WTC11 (cell line): ENCODE results near the gene TMEM130. TPM values are rescaled to one million over a fixed set of nuclear protein-coding genes. Genes with fewer than 3 reads are reported as not detected.

Experiments
- ATAC-seq: fragments of 200-7000 bp; cut with Tn5 transposase; 2 replicates; pipeline ENCODE4 v1.10.0; 2021; ENCODE audit warnings: mild to moderate bottlenecking, moderate library complexity
- Bru-seq: library from RNA; stranded (reverse); fragments of 400-500 nt; gene quantifications from one replicate; lab custom pipeline; 2021; lab: Mats Ljungman, UMichigan
- CTCF ChIA-PET: fragments of 300-600 bp; sonication (Branson Sonifier 250); formaldehyde crosslinking; loops from one replicate; lab custom pipeline; 2021; ENCODE audit warnings: antibody characterized with exemption; lab: Charles Lee
- POLR2A ChIA-PET: fragments of 350-600 bp; sonication (Branson Sonifier 250); formaldehyde crosslinking; loops from one replicate; lab custom pipeline; 2021; ENCODE audit warnings: antibody characterized with exemption; lab: Charles Lee
- DNase-seq: peaks from one replicate; pipeline ENCODE4 v3.0.0; 2021; ENCODE audit warnings: low spot score
- H3K27ac Mint-ChIP-seq: 2 replicates; pipeline ENCODE4 v1.8.0; 2021; ENCODE audit warnings: mixed read lengths
- H3K27me3 Mint-ChIP-seq: 2 replicates; pipeline ENCODE4 v1.8.0; 2021; ENCODE audit warnings: low read depth, mild to moderate bottlenecking, moderate library complexity, mixed read lengths
- H3K36me3 Mint-ChIP-seq: 2 replicates; pipeline ENCODE4 v1.8.0; 2021; ENCODE audit warnings: mixed read lengths
- H3K4me1 Mint-ChIP-seq: 2 replicates; pipeline ENCODE4 v1.8.0; 2022; ENCODE audit warnings: mixed read lengths
- H3K4me3 Mint-ChIP-seq: 2 replicates; pipeline ENCODE4 v1.8.0; 2021; ENCODE audit warnings: mild to moderate bottlenecking, moderate library complexity, mixed read lengths
- H3K9me3 Mint-ChIP-seq: 2 replicates; pipeline ENCODE4 v1.8.0; 2021; ENCODE audit warnings: mixed read lengths
- CREB1 ChIP-seq: sonication (generic); formaldehyde crosslinking; IDR thresholded peaks from 2 replicates; pipeline ENCODE4 v1.8.0; 2023; ENCODE audit warnings: mild to moderate bottlenecking, missing genetic modification reagents
- CREM ChIP-seq: sonication (generic); formaldehyde crosslinking; IDR thresholded peaks from 2 replicates; pipeline ENCODE4 v1.8.1; 2022; ENCODE audit warnings: mild to moderate bottlenecking, missing genetic modification reagents, moderate library complexity
- ELF4 ChIP-seq: sonication (generic); formaldehyde crosslinking; IDR thresholded peaks from 2 replicates; pipeline ENCODE4 v1.8.1; 2022; ENCODE audit warnings: low read depth, mild to moderate bottlenecking, moderate library complexity, missing genetic modification reagents
- ETV6 ChIP-seq: sonication (generic); formaldehyde crosslinking; IDR thresholded peaks from 2 replicates; pipeline ENCODE4 v1.8.1; 2022; ENCODE audit warnings: mild to moderate bottlenecking, missing genetic modification reagents
- FOXP1 ChIP-seq: sonication (generic); formaldehyde crosslinking; IDR thresholded peaks from 2 replicates; pipeline ENCODE4 v1.8.0; 2022; ENCODE audit warnings: missing genetic modification reagents, mild to moderate bottlenecking, moderate library complexity, borderline replicate concordance
- IRF2 ChIP-seq: sonication (generic); formaldehyde crosslinking; IDR thresholded peaks from 2 replicates; pipeline ENCODE4 v1.8.0; 2022; ENCODE audit warnings: low read depth, missing genetic modification reagents, borderline replicate concordance
- MYBL2 ChIP-seq: sonication (generic); formaldehyde crosslinking; IDR thresholded peaks from 2 replicates; pipeline ENCODE4 v1.8.1; 2023; ENCODE audit warnings: mild to moderate bottlenecking, moderate library complexity, missing genetic modification reagents
- NFYB ChIP-seq: sonication (generic); formaldehyde crosslinking; conservative IDR thresholded peaks from 2 replicates; pipeline ENCODE4 v1.8.0; 2022; ENCODE audit warnings: low read depth, missing genetic modification reagents
- NR1H2 ChIP-seq: sonication (generic); formaldehyde crosslinking; IDR thresholded peaks from 2 replicates; pipeline ENCODE4 v1.9.0; 2021; ENCODE audit warnings: mild to moderate bottlenecking, moderate library complexity, missing genetic modification reagents
- NR2C2 ChIP-seq: sonication (generic); formaldehyde crosslinking; IDR thresholded peaks from 2 replicates; pipeline ENCODE4 v1.8.0; 2022; ENCODE audit warnings: mild to moderate bottlenecking, missing genetic modification reagents
- NR3C1 ChIP-seq: sonication (generic); formaldehyde crosslinking; conservative IDR thresholded peaks from 2 replicates; pipeline ENCODE4 v1.8.1; 2023; ENCODE audit warnings: low read depth, mild to moderate bottlenecking, missing genetic modification reagents
- SOX15 ChIP-seq: fragments of 250-450 bp; sonication (Bioruptor Pico); IDR thresholded peaks from 2 replicates; pipeline ENCODE4 v1.9.0; 2021; ENCODE audit warnings: mild to moderate bottlenecking
- SP1 ChIP-seq: sonication (generic); formaldehyde crosslinking; conservative IDR thresholded peaks from 2 replicates; pipeline ENCODE4 v1.8.1; 2022; ENCODE audit warnings: missing genetic modification reagents
- TCF7 ChIP-seq: sonication (generic); formaldehyde crosslinking; IDR thresholded peaks from 2 replicates; pipeline ENCODE4 v1.8.0; 2022; ENCODE audit warnings: mild to moderate bottlenecking, low read depth, missing genetic modification reagents, moderate library complexity
- ZNF121 ChIP-seq: sonication (generic); formaldehyde crosslinking; IDR thresholded peaks from 2 replicates; pipeline ENCODE4 v1.8.0; 2023; ENCODE audit warnings: missing genetic modification reagents
- ZNF396 ChIP-seq: fragments of 250-450 bp; sonication (Bioruptor Pico); IDR thresholded peaks from 2 replicates; pipeline ENCODE4 v1.8.0; 2021; ENCODE audit warnings: mild to moderate bottlenecking, moderate library complexity, borderline replicate concordance
- long read RNA-seq, 3 experiments: library from RNA in 1 of 3; library from capped mRNA in 1 of 3; library from polyadenylated mRNA in 1 of 3; unstranded in 2 of 3; stranded (forward) in 1 of 3; transcript quantifications; one replicate each; pipeline ENCODE4 v2.0.0, GENCODE V29; 2021
- total RNA-seq: library from RNA; stranded (reverse); gene quantifications from 3 replicates; pipeline ENCODE4 v1.2.3, GENCODE V29; 2021
- TF ChIP-seq, protein P1 (sequence below): sonication (generic); formaldehyde crosslinking; IDR thresholded peaks from 2 replicates; pipeline ENCODE4 v1.8.1; 2022; ENCODE audit warnings: mild to moderate bottlenecking, missing genetic modification reagents, moderate library complexity, borderline replicate concordance
- TF ChIP-seq, protein P2 (sequence below): sonication (generic); formaldehyde crosslinking; IDR thresholded peaks from 2 replicates; pipeline ENCODE4 v1.8.0; 2022; ENCODE audit warnings: mild to moderate bottlenecking, missing genetic modification reagents
- TF ChIP-seq, protein P3 (sequence below): sonication (generic); formaldehyde crosslinking; IDR thresholded peaks from 2 replicates; pipeline ENCODE4 v1.8.1; 2023; ENCODE audit warnings: mild to moderate bottlenecking, missing genetic modification reagents, moderate library complexity
- TF ChIP-seq, protein P4 (sequence below): sonication (generic); formaldehyde crosslinking; IDR thresholded peaks from 2 replicates; pipeline ENCODE4 v1.8.1; 2023; ENCODE audit warnings: mild to moderate bottlenecking, moderate library complexity, missing genetic modification reagents
- TF ChIP-seq, protein P5 (sequence below): fragments of 250-450 bp; sonication (Bioruptor Pico); IDR thresholded peaks from 2 replicates; pipeline ENCODE4 v2.1.2; 2022; ENCODE audit warnings: mild to moderate bottlenecking, moderate library complexity
- TF ChIP-seq, protein P6 (sequence below): sonication (generic); formaldehyde crosslinking; IDR thresholded peaks from 2 replicates; pipeline ENCODE4 v1.8.1; 2023; ENCODE audit warnings: mild to moderate bottlenecking, missing genetic modification reagents
- TF ChIP-seq, protein P7 (sequence below): sonication (generic); formaldehyde crosslinking; IDR thresholded peaks from 2 replicates; pipeline ENCODE4 v1.8.0; 2022; ENCODE audit warnings: mild to moderate bottlenecking, missing genetic modification reagents
- TF ChIP-seq, protein P8 (sequence below): fragments of 250-450 bp; sonication (Bioruptor Pico); IDR thresholded peaks from 2 replicates; pipeline ENCODE4 v1.9.0; 2021; ENCODE audit warnings: mild to moderate bottlenecking

TMEM130 gene, protein sequence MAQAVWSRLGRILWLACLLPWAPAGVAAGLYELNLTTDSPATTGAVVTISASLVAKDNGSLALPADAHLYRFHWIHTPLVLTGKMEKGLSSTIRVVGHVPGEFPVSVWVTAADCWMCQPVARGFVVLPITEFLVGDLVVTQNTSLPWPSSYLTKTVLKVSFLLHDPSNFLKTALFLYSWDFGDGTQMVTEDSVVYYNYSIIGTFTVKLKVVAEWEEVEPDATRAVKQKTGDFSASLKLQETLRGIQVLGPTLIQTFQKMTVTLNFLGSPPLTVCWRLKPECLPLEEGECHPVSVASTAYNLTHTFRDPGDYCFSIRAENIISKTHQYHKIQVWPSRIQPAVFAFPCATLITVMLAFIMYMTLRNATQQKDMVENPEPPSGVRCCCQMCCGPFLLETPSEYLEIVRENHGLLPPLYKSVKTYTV
- total RNA-seq (1.9 to 3.3 TPM (median 3.2 TPM) in 3 replicates), Bru-seq, nascent RNA (percentile 27 among the genes with signal in this experiment)
- long read RNA-seq, experiment 1, partial matches to known transcripts: 1 of 5 reads
- long read RNA-seq, experiment 1, other reads (novel, unspliced or antisense): 1 of 5 reads
- long read RNA-seq, experiment 2, partial matches to known transcripts: 2 of 4 reads
- long read RNA-seq, experiment 2, other reads (novel, unspliced or antisense): 0 of 4 reads
- long read RNA-seq, experiment 3: 0 reads

DNA sequence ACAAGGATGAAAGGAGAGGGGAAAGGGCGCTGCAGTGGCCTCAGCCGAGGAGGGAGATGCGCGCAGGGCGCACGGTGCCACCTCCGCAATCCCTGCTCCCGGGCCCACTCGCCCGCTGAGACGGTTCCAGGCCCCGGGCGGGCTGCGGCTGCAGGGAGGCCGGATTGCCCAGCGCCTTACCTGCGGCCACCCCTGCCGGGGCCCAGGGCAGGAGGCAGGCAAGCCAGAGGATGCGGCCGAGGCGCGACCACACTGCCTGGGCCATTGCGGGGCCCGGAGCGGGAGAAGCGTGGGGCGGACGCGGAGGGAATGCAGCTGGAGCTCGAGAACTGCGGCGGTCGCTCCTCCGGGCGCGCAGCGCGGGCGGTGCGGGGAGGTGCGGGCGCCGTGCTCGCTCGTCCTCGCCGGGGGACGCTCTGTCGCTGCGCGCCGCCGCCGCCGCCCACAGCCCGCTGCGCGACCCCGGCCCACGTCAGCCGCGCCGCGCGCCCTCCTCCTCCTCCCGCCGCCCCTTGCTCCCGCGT lies at the start of gene TMEM130:
TMEM130 (minus strand) TSS at position 418 of the 524 bp plus-strand sequence; CDS start at position 265, 153 bp downstream.
- CTCF ChIA-PET: interaction anchor here (1.3 to 3.5 kb wide), 3 partner anchors 9 to 124 kb away, joined by 4 to 16 read pairs (median 9); partner anchors contain the start of gene TRRAP
- H3K4me1 Mint-ChIP-seq: 0 out of 2 replicates have a peak, but pooled peaks cover 3% of the 10 kb centered on the region
- H3K4me3 Mint-ChIP-seq: peak within 1 kb of the TSS; percentile 77
- H3K27ac Mint-ChIP-seq: no peak within 1 kb of the TSS
- H3K27me3 Mint-ChIP-seq: peaks cover 50% of the 10 kb centered on the region
- DNase-seq: peak; percentile 32
- no peaks in the 10 kb centered on the region for H3K9me3 Mint-ChIP-seq
- POLR2A ChIA-PET: interaction anchor here (1.0 kb wide), 1 partner anchor 9 kb away, joined by 7 read pairs; the partner anchor contains the start of gene TRRAP
- H3K36me3 Mint-ChIP-seq: no peaks in the 10 kb centered on the region
- peak; percentile 30 for ATAC-seq
- TF ChIP-seq, protein P1, sequence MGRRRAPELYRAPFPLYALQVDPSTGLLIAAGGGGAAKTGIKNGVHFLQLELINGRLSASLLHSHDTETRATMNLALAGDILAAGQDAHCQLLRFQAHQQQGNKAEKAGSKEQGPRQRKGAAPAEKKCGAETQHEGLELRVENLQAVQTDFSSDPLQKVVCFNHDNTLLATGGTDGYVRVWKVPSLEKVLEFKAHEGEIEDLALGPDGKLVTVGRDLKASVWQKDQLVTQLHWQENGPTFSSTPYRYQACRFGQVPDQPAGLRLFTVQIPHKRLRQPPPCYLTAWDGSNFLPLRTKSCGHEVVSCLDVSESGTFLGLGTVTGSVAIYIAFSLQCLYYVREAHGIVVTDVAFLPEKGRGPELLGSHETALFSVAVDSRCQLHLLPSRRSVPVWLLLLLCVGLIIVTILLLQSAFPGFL (CRISPR knock-in tag): no peak
- TF ChIP-seq NR2C2: no peak
- TF ChIP-seq MYBL2: peak; percentile 56; the same call in 1 of the 2 replicates
- TF ChIP-seq SOX15 (CRISPR knock-in tag): no peak
- TF ChIP-seq, protein P2, sequence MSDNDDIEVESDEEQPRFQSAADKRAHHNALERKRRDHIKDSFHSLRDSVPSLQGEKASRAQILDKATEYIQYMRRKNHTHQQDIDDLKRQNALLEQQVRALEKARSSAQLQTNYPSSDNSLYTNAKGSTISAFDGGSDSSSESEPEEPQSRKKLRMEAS (CRISPR knock-in tag): peak; percentile 53
- TF ChIP-seq ZNF396: no peak
- TF ChIP-seq NR3C1 (CRISPR knock-in tag): no peak
- TF ChIP-seq, protein P3, sequence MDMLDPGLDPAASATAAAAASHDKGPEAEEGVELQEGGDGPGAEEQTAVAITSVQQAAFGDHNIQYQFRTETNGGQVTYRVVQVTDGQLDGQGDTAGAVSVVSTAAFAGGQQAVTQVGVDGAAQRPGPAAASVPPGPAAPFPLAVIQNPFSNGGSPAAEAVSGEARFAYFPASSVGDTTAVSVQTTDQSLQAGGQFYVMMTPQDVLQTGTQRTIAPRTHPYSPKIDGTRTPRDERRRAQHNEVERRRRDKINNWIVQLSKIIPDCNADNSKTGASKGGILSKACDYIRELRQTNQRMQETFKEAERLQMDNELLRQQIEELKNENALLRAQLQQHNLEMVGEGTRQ (CRISPR knock-in tag): no peak
- TF ChIP-seq SP1 (CRISPR knock-in tag): peak; percentile 52
- TF ChIP-seq ETV6 (CRISPR knock-in tag): no peak
- TF ChIP-seq, protein P4, sequence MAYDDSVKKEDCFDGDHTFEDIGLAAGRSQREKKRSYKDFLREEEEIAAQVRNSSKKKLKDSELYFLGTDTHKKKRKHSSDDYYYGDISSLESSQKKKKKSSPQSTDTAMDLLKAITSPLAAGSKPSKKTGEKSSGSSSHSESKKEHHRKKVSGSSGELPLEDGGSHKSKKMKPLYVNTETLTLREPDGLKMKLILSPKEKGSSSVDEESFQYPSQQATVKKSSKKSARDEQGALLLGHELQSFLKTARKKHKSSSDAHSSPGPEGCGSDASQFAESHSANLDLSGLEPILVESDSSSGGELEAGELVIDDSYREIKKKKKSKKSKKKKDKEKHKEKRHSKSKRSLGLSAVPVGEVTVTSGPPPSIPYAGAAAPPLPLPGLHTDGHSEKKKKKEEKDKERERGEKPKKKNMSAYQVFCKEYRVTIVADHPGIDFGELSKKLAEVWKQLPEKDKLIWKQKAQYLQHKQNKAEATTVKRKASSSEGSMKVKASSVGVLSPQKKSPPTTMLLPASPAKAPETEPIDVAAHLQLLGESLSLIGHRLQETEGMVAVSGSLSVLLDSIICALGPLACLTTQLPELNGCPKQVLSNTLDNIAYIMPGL (CRISPR knock-in tag): 0 out of 2 replicates have a peak, but pooled peaks have one; percentile 7
- peak; percentile 57 for TF ChIP-seq FOXP1 (CRISPR knock-in tag)
- no peak for TF ChIP-seq NFYB (CRISPR knock-in tag)
- no peak for TF ChIP-seq ZNF121 (CRISPR knock-in tag)
- TF ChIP-seq, protein P5, sequence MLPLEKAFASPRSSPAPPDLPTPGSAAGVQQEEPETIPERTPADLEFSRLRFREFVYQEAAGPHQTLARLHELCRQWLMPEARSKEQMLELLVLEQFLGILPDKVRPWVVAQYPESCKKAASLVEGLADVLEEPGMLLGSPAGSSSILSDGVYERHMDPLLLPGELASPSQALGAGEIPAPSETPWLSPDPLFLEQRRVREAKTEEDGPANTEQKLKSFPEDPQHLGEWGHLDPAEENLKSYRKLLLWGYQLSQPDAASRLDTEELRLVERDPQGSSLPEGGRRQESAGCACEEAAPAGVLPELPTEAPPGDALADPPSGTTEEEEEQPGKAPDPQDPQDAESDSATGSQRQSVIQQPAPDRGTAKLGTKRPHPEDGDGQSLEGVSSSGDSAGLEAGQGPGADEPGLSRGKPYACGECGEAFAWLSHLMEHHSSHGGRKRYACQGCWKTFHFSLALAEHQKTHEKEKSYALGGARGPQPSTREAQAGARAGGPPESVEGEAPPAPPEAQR (CRISPR knock-in tag): no peak
- TF ChIP-seq TCF7 (CRISPR knock-in tag): no peak
- TF ChIP-seq, protein P6, sequence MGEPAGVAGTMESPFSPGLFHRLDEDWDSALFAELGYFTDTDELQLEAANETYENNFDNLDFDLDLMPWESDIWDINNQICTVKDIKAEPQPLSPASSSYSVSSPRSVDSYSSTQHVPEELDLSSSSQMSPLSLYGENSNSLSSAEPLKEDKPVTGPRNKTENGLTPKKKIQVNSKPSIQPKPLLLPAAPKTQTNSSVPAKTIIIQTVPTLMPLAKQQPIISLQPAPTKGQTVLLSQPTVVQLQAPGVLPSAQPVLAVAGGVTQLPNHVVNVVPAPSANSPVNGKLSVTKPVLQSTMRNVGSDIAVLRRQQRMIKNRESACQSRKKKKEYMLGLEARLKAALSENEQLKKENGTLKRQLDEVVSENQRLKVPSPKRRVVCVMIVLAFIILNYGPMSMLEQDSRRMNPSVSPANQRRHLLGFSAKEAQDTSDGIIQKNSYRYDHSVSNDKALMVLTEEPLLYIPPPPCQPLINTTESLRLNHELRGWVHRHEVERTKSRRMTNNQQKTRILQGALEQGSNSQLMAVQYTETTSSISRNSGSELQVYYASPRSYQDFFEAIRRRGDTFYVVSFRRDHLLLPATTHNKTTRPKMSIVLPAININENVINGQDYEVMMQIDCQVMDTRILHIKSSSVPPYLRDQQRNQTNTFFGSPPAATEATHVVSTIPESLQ: no peak
- TF ChIP-seq, protein P7, sequence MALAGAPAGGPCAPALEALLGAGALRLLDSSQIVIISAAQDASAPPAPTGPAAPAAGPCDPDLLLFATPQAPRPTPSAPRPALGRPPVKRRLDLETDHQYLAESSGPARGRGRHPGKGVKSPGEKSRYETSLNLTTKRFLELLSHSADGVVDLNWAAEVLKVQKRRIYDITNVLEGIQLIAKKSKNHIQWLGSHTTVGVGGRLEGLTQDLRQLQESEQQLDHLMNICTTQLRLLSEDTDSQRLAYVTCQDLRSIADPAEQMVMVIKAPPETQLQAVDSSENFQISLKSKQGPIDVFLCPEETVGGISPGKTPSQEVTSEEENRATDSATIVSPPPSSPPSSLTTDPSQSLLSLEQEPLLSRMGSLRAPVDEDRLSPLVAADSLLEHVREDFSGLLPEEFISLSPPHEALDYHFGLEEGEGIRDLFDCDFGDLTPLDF: no peak
- TF ChIP-seq IRF2 (CRISPR knock-in tag): no peak
- no peak for TF ChIP-seq CREB1 (CRISPR knock-in tag)
- no peak for TF ChIP-seq NR1H2
- TF ChIP-seq ELF4 (CRISPR knock-in tag): no peak
- TF ChIP-seq, protein P8, sequence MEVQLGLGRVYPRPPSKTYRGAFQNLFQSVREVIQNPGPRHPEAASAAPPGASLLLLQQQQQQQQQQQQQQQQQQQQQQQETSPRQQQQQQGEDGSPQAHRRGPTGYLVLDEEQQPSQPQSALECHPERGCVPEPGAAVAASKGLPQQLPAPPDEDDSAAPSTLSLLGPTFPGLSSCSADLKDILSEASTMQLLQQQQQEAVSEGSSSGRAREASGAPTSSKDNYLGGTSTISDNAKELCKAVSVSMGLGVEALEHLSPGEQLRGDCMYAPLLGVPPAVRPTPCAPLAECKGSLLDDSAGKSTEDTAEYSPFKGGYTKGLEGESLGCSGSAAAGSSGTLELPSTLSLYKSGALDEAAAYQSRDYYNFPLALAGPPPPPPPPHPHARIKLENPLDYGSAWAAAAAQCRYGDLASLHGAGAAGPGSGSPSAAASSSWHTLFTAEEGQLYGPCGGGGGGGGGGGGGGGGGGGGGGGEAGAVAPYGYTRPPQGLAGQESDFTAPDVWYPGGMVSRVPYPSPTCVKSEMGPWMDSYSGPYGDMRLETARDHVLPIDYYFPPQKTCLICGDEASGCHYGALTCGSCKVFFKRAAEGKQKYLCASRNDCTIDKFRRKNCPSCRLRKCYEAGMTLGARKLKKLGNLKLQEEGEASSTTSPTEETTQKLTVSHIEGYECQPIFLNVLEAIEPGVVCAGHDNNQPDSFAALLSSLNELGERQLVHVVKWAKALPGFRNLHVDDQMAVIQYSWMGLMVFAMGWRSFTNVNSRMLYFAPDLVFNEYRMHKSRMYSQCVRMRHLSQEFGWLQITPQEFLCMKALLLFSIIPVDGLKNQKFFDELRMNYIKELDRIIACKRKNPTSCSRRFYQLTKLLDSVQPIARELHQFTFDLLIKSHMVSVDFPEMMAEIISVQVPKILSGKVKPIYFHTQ (CRISPR knock-in tag): no peak
- TF ChIP-seq CREM (CRISPR knock-in tag): no peak
